Stimulated activated CD4-positive, alpha-beta T cell treated with anti-CD3 and anti-CD28 coated beads, Interleukin-12 subunit alpha, Interleukin-12 subunit beta, amount 100 ng/mL, for 4 hours (primary cell): Measurements from ENCODE around the gene KIAA1210.
A peak's percentile ranks its signal among the peaks of the same experiment; 100 is the strongest.

Experiments used
- DNase-seq: peaks from one replicate; pipeline ENCODE4 v3.0.0-alpha.2; 2020

The KIAA1210 gene

GRCh38 chrX:119089619-119090018 lies 38.0 kb downstream of the KIAA1210 start:
- no peak for DNase-seq

GRCh38 chrX:119087121-119087520 lies 40.5 kb downstream of the KIAA1210 start:
- no peak for DNase-seq

- DNase-seq = no peak
Measured at GRCh38 chrX:119084766-119085165, 42.8 kb downstream of the KIAA1210 start.

GRCh38 chrX:119082278-119082677 lies 45.3 kb downstream of the KIAA1210 start:
- no peak for DNase-seq

- no peak for DNase-seq
Measured at GRCh38 chrX:119075270-119076025, 52.2 kb downstream of the KIAA1210 start.

GRCh38 chrX:119073911-119074310 lies 53.7 kb downstream of the KIAA1210 start:
- DNase-seq = no peak

- DNase-seq = no peak
Measured at GRCh38 chrX:119073200-119073905, 54.3 kb downstream of the KIAA1210 start.

GRCh38 chrX:119072744-119073143 lies 54.9 kb downstream of the KIAA1210 start, which contains the start of gene CT47C1:
Gene CT47C1, plus strand, starts transcription at chrX:119072993. Its CDS starts 233 bp downstream, at chrX:119073226.
- no peak for DNase-seq

- DNase-seq = no peak
Measured at GRCh38 chrX:119071381-119071780, 56.2 kb downstream of the KIAA1210 start.

GRCh38 chrX:119069762-119070161 lies 57.9 kb downstream of the KIAA1210 start:
- no peak for DNase-seq

- no peak for DNase-seq
Measured at GRCh38 chrX:119069128-119069527, 58.5 kb downstream of the KIAA1210 start.

GRCh38 chrX:119067023-119067739 lies 60.4 kb downstream of the KIAA1210 start:
- DNase-seq = peak; percentile 27

GRCh38 chrX:119063428-119063827 lies 64.2 kb downstream of the KIAA1210 start:
- no peak for DNase-seq

- no peak for DNase-seq
Measured at GRCh38 chrX:119062750-119063374, 64.8 kb downstream of the KIAA1210 start.

- no peak for DNase-seq
Measured at GRCh38 chrX:119055687-119056086, 71.9 kb downstream of the KIAA1210 start.

GRCh38 chrX:119045884-119046283 lies 81.7 kb downstream of the KIAA1210 start:
- DNase-seq = no peak

GRCh38 chrX:119042996-119043395 lies 84.6 kb downstream of the KIAA1210 start:
- DNase-seq = no peak

GRCh38 chrX:119042040-119042439 lies 85.6 kb downstream of the KIAA1210 start:
- no peak for DNase-seq

- no peak for DNase-seq
Measured at GRCh38 chrX:119041175-119041574, 86.4 kb downstream of the KIAA1210 start.

- DNase-seq = no peak
Measured at GRCh38 chrX:119040432-119040831, 87.2 kb downstream of the KIAA1210 start.

GRCh38 chrX:119036107-119037029 lies 91.2 kb downstream of the KIAA1210 start:
- DNase-seq = no peak

- no peak for DNase-seq
Measured at GRCh38 chrX:119030990-119031389, 96.6 kb downstream of the KIAA1210 start.
